NCI-H2107 (cell line): Measurements from ENCODE around the gene ATP8B3.

Experiments used
- DNase-seq: peaks from one replicate; lab custom pipeline; 2025; lab: John Stamatoyannopoulos, UW

Gene ATP8B3

DNA sequence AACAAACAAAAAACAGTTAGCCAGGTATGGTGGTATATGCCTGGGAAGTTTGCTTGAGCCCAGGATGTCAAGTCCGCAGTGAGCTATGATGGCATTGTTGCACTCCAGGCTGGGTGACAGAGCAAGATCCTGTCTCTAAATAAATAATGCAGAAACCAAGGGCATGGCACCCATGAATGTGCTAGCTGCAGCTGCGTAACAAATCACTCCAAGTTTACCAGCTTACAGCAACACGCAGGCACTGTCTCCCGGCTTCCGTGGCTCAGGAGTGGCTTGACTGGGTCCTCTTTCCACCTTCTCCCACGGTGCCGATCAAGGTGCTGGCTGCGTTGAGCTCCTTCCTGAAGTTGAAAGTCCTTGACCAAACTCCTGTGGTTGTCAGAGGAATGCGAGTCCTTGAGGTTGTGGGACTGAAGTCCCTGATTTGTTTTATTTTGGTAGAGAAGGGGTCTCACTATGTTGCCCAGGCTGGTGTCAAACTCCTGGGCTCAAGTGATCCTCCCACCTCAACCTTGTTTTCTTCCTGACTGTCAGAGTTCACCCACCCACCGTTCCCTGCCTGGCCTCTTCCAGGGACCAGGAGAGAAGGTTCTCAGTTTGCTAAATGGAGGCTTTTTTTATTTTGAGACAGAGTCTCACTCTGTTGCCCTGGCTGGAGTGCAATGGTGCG lies 72.0 kb downstream of the ATP8B3 start:
- DNase-seq: no peak

DNA sequence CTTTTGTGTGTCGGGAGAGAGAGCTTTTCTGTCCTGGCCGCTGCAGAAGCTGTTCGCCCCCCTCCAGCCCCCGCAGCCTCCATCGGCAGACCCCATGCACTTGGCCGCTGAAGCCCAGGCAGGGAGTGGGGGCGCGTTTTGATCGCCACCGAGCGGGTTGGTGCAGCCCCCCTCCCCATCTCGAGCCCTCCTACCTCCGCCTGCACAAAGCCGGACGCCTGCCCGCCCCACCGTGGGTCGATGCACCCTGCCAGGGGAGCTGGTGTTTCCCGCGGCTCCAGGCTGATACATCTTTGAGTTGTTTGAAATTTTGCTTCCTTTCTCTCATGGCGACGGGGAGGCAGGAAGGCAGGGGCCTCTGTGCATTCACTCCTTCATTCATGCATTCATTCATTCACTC lies 75.1 kb downstream of the ATP8B3 start:
- no peak for DNase-seq

DNA sequence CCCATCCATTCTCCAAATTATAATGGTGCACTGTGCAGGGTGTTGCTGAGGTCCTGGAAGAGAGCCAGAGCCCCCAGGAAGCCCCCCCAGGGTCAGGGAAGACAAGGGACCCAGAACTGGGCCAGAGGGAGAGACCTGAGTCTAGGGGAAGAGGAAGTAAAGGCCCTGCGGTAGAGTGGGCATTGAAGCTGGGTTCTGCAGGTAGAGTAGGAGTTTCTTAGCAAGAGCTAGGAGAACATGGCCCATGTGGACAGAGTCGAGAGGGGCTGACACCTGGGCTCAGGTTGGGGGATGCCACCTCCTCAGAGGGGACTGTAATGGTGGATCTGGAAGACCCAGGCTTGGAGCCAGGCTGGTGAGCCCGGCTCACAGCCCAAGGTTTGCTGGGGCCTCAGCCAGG lies 75.8 kb downstream of the ATP8B3 start:
- no peak for DNase-seq

DNA sequence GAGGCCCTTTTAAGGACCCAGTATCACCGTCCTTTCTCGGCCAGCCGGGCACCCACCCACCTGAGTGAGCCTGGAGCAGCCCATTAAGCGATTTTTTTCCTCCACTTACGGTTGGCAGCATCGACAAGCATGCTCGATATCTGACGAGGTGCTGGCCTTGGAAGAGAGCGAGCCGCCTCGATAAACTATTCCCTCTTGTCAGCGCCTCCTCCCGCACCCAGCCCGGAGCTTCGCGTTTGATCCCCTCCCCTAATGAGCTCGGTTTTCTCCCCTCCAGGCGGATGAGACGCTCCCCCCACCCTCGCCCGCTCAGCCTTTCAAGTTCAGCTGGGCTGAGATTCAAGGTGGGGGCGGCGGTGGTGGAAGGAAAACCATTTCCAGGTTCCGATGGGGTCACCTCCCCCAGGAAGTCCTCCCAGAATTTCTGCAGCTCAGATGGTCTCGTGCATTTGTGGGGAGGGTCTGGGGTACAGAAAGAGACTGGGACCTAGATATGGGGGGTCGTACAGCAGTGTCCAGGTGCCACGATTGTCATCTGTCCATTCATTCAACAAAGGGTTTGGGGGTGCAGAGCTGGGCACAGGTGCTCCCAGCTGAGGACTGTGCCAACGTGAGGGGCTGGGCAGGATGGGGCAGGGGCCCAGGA lies 77.6 kb downstream of the ATP8B3 start:
- no peak for DNase-seq
